Ectodermal cell (in vitro differentiated cells): Measurements from ENCODE around the gene GALNT7.

Experiments
- H3K27ac ChIP-seq: 2 replicates; pipeline ENCODE4 v1.7.0; 2013; ENCODE audit warnings: mild to moderate bottlenecking, low read depth, low read length; ENCODE audit not compliant: insufficient read depth, poor library complexity, severe bottlenecking
- H3K27me3 ChIP-seq: 2 replicates; pipeline ENCODE4 v1.7.0; 2013; ENCODE audit warnings: mild to moderate bottlenecking, low read length; ENCODE audit not compliant: insufficient read depth, control insufficient read depth, poor library complexity, severe bottlenecking
- H3K36me3 ChIP-seq: one replicate; pipeline ENCODE4 v1.7.0; 2013; ENCODE audit warnings: low read length; ENCODE audit not compliant: control insufficient read depth, insufficient read depth
- H3K4me1 ChIP-seq: one replicate; pipeline ENCODE4 v1.7.0; 2013; ENCODE audit warnings: low read length; ENCODE audit not compliant: control insufficient read depth, insufficient read depth
- H3K4me3 ChIP-seq: 2 replicates; pipeline ENCODE4 v1.7.0; 2013; ENCODE audit warnings: low read depth, low read length, control low read depth; ENCODE audit not compliant: insufficient read depth
- H3K9me3 ChIP-seq: 2 replicates; pipeline ENCODE4 v1.7.0; 2013; ENCODE audit warnings: mild to moderate bottlenecking, low read length, moderate library complexity; ENCODE audit not compliant: control insufficient read depth
- WGBS, 2 experiments: methylation state at CpG; one replicate each; pipeline ENCODE4 v1.1.7; 2013; ENCODE audit warnings: missing lambda C conversion rate in 2 of 2; 5-methylcytosine and 5-hydroxymethylcytosine counted together

GALNT7 gene

GRCh38 chr4:173269280-173269679, 100.7 kb downstream of the GALNT7 start:
- Histone ChIP-seq H3K9me3 (no peaks in the 10 kb centered on the region), H3K36me3 (no peaks in the 10 kb centered on the region), H3K27me3 (no peaks in the 10 kb centered on the region), H3K4me1 (peaks cover 5% of the 10 kb centered on the region), H3K27ac (no peak overlapping the region), H3K4me3 (no peak overlapping the region)
- 98 to 100% methylated on average over 1 to 3 of the region's 3 CpGs for WGBS, 2 experiments

- H3K27ac ChIP-seq = no peak overlapping the region
- no peaks in the 10 kb centered on the region for H3K27me3 ChIP-seq
- no peaks in the 10 kb centered on the region for H3K9me3 ChIP-seq
- no peaks in the 10 kb centered on the region for H3K36me3 ChIP-seq
- no peak overlapping the region for H3K4me3 ChIP-seq
- 78 to 80% methylated on average over 2 to 3 of the region's 4 CpGs for WGBS, 2 experiments
- H3K4me1 ChIP-seq = no peaks in the 10 kb centered on the region
Observed at GRCh38 chr4:173270312-173271027, 101.9 kb downstream of the GALNT7 start.

- Histone ChIP-seq H3K27me3 (no peaks in the 10 kb centered on the region), H3K9me3 (no peaks in the 10 kb centered on the region), H3K36me3 (no peaks in the 10 kb centered on the region), H3K4me3 (no peak overlapping the region), H3K27ac (no peak overlapping the region), H3K4me1 (no peaks in the 10 kb centered on the region)
- 100% methylated on average over 3 of the region's 5 CpGs; no CpG with 5 or more reads in 1 of the 2 experiments for WGBS, 2 experiments
Observed at GRCh38 chr4:173272314-173272713, 103.7 kb downstream of the GALNT7 start.

- no peak overlapping the region for H3K27ac ChIP-seq
- no peaks in the 10 kb centered on the region for H3K4me1 ChIP-seq
- no peak overlapping the region for H3K4me3 ChIP-seq
- WGBS, 2 experiments = 96 to 100% methylated on average over 1 of the region's 1 CpG
- H3K27me3 ChIP-seq = no peaks in the 10 kb centered on the region
- H3K36me3 ChIP-seq = no peaks in the 10 kb centered on the region
- H3K9me3 ChIP-seq = no peaks in the 10 kb centered on the region
Observed at GRCh38 chr4:173272996-173273395, 104.4 kb downstream of the GALNT7 start.

- H3K27me3 ChIP-seq = no peaks in the 10 kb centered on the region
- H3K27ac ChIP-seq = no peak overlapping the region
- no peak overlapping the region for H3K4me3 ChIP-seq
- no peaks in the 10 kb centered on the region for H3K9me3 ChIP-seq
- H3K36me3 ChIP-seq = no peaks in the 10 kb centered on the region
- H3K4me1 ChIP-seq = no peaks in the 10 kb centered on the region
Observed at GRCh38 chr4:173273941-173274340, 105.3 kb downstream of the GALNT7 start.

- Histone ChIP-seq H3K27ac (no peak overlapping the region), H3K4me1 (no peaks in the 10 kb centered on the region), H3K4me3 (no peak overlapping the region), H3K9me3 (no peaks in the 10 kb centered on the region), H3K36me3 (no peaks in the 10 kb centered on the region), H3K27me3 (no peaks in the 10 kb centered on the region)
- 92 to 93% methylated on average over 4 of the region's 4 CpGs for WGBS, 2 experiments
Observed at GRCh38 chr4:173274744-173275143, 106.1 kb downstream of the GALNT7 start.

GRCh38 chr4:173275150-173275549, 106.5 kb downstream of the GALNT7 start:
- 97% methylated on average over 7 of the region's 7 CpGs for WGBS, 2 experiments
- no peaks in the 10 kb centered on the region for H3K27me3 ChIP-seq
- H3K36me3 ChIP-seq = no peaks in the 10 kb centered on the region
- H3K4me3 ChIP-seq = no peak overlapping the region
- no peak overlapping the region for H3K27ac ChIP-seq
- H3K9me3 ChIP-seq = no peaks in the 10 kb centered on the region
- H3K4me1 ChIP-seq = no peaks in the 10 kb centered on the region

GRCh38 chr4:173277340-173277739, 108.7 kb downstream of the GALNT7 start:
- H3K4me1 ChIP-seq = no peaks in the 10 kb centered on the region
- no peaks in the 10 kb centered on the region for H3K36me3 ChIP-seq
- no peaks in the 10 kb centered on the region for H3K27me3 ChIP-seq
- no peak overlapping the region for H3K4me3 ChIP-seq
- H3K27ac ChIP-seq = no peak overlapping the region
- H3K9me3 ChIP-seq = no peaks in the 10 kb centered on the region
- WGBS, 2 experiments = 93 to 100% methylated on average over 2 of the region's 2 CpGs

GRCh38 chr4:173280998-173281397, 112.4 kb downstream of the GALNT7 start:
- WGBS, 2 experiments = 89 to 92% methylated on average over 4 of the region's 4 CpGs
- Histone ChIP-seq H3K36me3 (no peaks in the 10 kb centered on the region), H3K4me1 (no peaks in the 10 kb centered on the region), H3K27ac (no peak overlapping the region), H3K4me3 (no peak overlapping the region), H3K27me3 (no peaks in the 10 kb centered on the region), H3K9me3 (no peaks in the 10 kb centered on the region)

GRCh38 chr4:173281406-173282255, 113.0 kb downstream of the GALNT7 start:
- H3K27ac ChIP-seq = no peak overlapping the region
- no peaks in the 10 kb centered on the region for H3K36me3 ChIP-seq
- no peaks in the 10 kb centered on the region for H3K9me3 ChIP-seq
- 94 to 95% methylated on average over 14 of the region's 14 CpGs for whole genome bisulfite sequencing, 2 experiments
- H3K4me3 ChIP-seq = no peak overlapping the region
- no peaks in the 10 kb centered on the region for H3K4me1 ChIP-seq
- H3K27me3 ChIP-seq = no peaks in the 10 kb centered on the region
